Upper lobe of left lung (tissue), 6 donors: ENCODE results near the gene NUP98. TPM values are rescaled to one million over a fixed set of nuclear protein-coding genes. Genes with fewer than 3 reads are reported as not detected.

Experiments
- ATAC-seq, 2 donors: fragments of 200-7000 bp; cut with Tn5 transposase; one replicate each; pipeline ENCODE4 v1.9.1; 2022; ENCODE audit warnings: mild to moderate bottlenecking in 2 of 2, moderate library complexity in 2 of 2; ENCODE audit not compliant: low FRiP score in 2 of 2
- DNase-seq, 2 donors: peaks; one replicate each; pipeline ENCODE4 v3.0.0-alpha.2; 2019 to 2020
- H3K27ac ChIP-seq, 4 donors: fragments of 200-600 bp; sonication (generic); one replicate each; pipeline ENCODE4 v1.5.1; 2016 to 2019
- H3K27me3 ChIP-seq, 4 donors: fragments of 200-600 bp; sonication (generic); one replicate each; pipeline ENCODE4 v1.5.1; 2017 to 2019
- H3K36me3 ChIP-seq, 4 donors: fragments of 200-600 bp; sonication (generic); one replicate each; pipeline ENCODE4 v1.5.1; 2016 to 2019
- H3K4me1 ChIP-seq, 4 donors: fragments of 200-600 bp; sonication (generic); one replicate each; pipeline ENCODE4 v1.5.1; 2018 to 2019
- H3K4me3 ChIP-seq, 4 donors: fragments of 200-600 bp; sonication (generic); one replicate each; pipeline ENCODE4 v1.5.1; 2017 to 2019; ENCODE audit warnings: mild to moderate bottlenecking in 2 of 4, moderate library complexity in 1 of 4
- H3K9me3 ChIP-seq, 4 donors: fragments of 200-600 bp; sonication (generic); one replicate each; pipeline ENCODE4 v1.5.1; 2018 to 2019
- EP300 ChIP-seq, 4 donors: sonication (generic); formaldehyde crosslinking; IDR thresholded peaks; one replicate each; pipeline ENCODE4 v1.5.1; 2017; ENCODE audit warnings: antibody characterized with exemption in 4 of 4, control low read depth in 2 of 4
- POLR2A ChIP-seq, 4 donors: fragments of 450-650 bp; IDR thresholded peaks; one replicate each; pipeline ENCODE4 v1.5.1; 2016 to 2017; ENCODE audit warnings: antibody characterized with exemption in 4 of 4, mild to moderate bottlenecking in 2 of 4
- POLR2AphosphoS5 ChIP-seq, 2 donors: sonication (generic); formaldehyde crosslinking; IDR thresholded peaks; one replicate each; pipeline ENCODE4 v1.5.1; 2017; ENCODE audit warnings: antibody characterized with exemption in 2 of 2
- WGBS, 2 donors: methylation state at CpG; one replicate each; pipeline ENCODE4 v1.1.5; 2017 to 2018; 5-methylcytosine and 5-hydroxymethylcytosine counted together
- total RNA-seq, 6 donors: library from RNA; depleted of rRNA in 4 of 6; stranded (reverse); fragments of >200 nt in 4 of 6; gene quantifications; one replicate each; pipeline versions ENCODE4 v1.1.0 to v1.2.1, GENCODE V29; 2016 to 2021
- TF ChIP-seq, protein P1 (sequence below), 6 experiments: fragments of 450-650 bp in 4 of 6; fragments of 200-600 bp in 2 of 6; sonication (generic) in 2 of 6; IDR thresholded peaks; one replicate each; pipeline ENCODE4 v1.5.1; 2016 to 2019; ENCODE audit warnings: antibody characterized with exemption in 6 of 6
- donor health status: DM: no; HTN: no; CAD: no; lungs with moderate emphysema.
- donor health status: DM: no; HTN: yes; CAD: no; lungs with severe emphysema.

Gene NUP98
- total RNA-seq, 6 donors from 2014 or later = 66.6 to 127 (median 86.1) TPM

GRCh38 chr11:3841426-3842350, 44.3 kb upstream of the NUP98 start:
- H3K9me3 ChIP-seq = no peaks in the 10 kb centered on the region
- H3K4me3 ChIP-seq = peak overlapping the region; percentile 77 to 89 (median 86)
- no peaks in the 10 kb centered on the region for H3K27me3 ChIP-seq
- peak overlapping the region; percentile 96 to 100 (median 98) for H3K27ac ChIP-seq
- H3K36me3 ChIP-seq = no peaks in the 10 kb centered on the region
- peak; percentile 93 to 97 for DNase-seq
- peak; percentile 83 to 87 for ATAC-seq
- 24 to 38% methylated on average over 27 to 39 of the region's 44 CpGs for WGBS, 2 donors
- TF ChIP-seq EP300 (IDR thresholded peaks at IDR 0.05) (no peak), POLR2AphosphoS5 (IDR thresholded peaks at IDR 0.05) (peak; percentile 59 to 60), POLR2A (IDR thresholded peaks at IDR 0.05) (peak in 2 of 4 donors; percentile 40 to 62)
- TF ChIP-seq, protein P1, sequence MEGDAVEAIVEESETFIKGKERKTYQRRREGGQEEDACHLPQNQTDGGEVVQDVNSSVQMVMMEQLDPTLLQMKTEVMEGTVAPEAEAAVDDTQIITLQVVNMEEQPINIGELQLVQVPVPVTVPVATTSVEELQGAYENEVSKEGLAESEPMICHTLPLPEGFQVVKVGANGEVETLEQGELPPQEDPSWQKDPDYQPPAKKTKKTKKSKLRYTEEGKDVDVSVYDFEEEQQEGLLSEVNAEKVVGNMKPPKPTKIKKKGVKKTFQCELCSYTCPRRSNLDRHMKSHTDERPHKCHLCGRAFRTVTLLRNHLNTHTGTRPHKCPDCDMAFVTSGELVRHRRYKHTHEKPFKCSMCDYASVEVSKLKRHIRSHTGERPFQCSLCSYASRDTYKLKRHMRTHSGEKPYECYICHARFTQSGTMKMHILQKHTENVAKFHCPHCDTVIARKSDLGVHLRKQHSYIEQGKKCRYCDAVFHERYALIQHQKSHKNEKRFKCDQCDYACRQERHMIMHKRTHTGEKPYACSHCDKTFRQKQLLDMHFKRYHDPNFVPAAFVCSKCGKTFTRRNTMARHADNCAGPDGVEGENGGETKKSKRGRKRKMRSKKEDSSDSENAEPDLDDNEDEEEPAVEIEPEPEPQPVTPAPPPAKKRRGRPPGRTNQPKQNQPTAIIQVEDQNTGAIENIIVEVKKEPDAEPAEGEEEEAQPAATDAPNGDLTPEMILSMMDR (IDR thresholded peaks at IDR 0.05) = peak; percentile 62 to 87 (median 75)
- peaks cover 30 to 38% (median 33%) of the 10 kb centered on the region in 4 donors for H3K4me1 ChIP-seq

- 0% methylated on average over 2 to 6 of the region's 42 CpGs for WGBS, 2 donors
- ATAC-seq (peak; percentile 93), DNase-seq (peak; percentile 90 to 96)
- peak within 1 kb of the TSS; percentile 96 to 100 (median 98) for H3K27ac ChIP-seq
- TF ChIP-seq POLR2A (IDR thresholded peaks at IDR 0.05) (peak in 2 of 4 donors; percentile 20 to 64), POLR2AphosphoS5 (IDR thresholded peaks at IDR 0.05) (peak; percentile 39 to 76), EP300 (IDR thresholded peaks at IDR 0.05) (no peak)
- TF ChIP-seq, protein P1 (IDR thresholded peaks at IDR 0.05) = no peak
- no peaks in the 10 kb centered on the region for H3K36me3 ChIP-seq
- no peaks in the 10 kb centered on the region for H3K9me3 ChIP-seq
- peak within 1 kb of the TSS; percentile 77 to 89 (median 86) for H3K4me3 ChIP-seq
- H3K4me1 ChIP-seq = peaks cover 37 to 46% (median 40%) of the 10 kb centered on the region in 4 donors
- H3K27me3 ChIP-seq = no peaks in the 10 kb centered on the region
Measured at GRCh38 chr11:3840870-3841425, 43.6 kb upstream of the NUP98 start, which contains the start of gene RHOG. Gene RHOG, minus strand, starts transcription at chr11:3840959. Its CDS starts 12,821 bp downstream, at chr11:3828138.

GRCh38 chr11:3840004-3840869, 42.9 kb upstream of the NUP98 start:
- Histone ChIP-seq H3K4me1 (peaks cover 44 to 53% (median 48%) of the 10 kb centered on the region in 4 donors), H3K9me3 (no peaks in the 10 kb centered on the region), H3K27ac (peak overlapping the region; percentile 96 to 100 (median 98)), H3K36me3 (no peaks in the 10 kb centered on the region), H3K4me3 (peak overlapping the region; percentile 77 to 89 (median 86)), H3K27me3 (no peaks in the 10 kb centered on the region)
- ATAC-seq (peak; percentile 3 to 60), DNase-seq (peak in 1 of 2 donors; percentile 95)
- WGBS, 2 donors = 2 to 4% methylated on average over 14 to 20 of the region's 46 CpGs
- TF ChIP-seq POLR2AphosphoS5 (IDR thresholded peaks at IDR 0.05) = no peak
- TF ChIP-seq, protein P1 (IDR thresholded peaks at IDR 0.05) = no peak
- TF ChIP-seq POLR2A (IDR thresholded peaks at IDR 0.05) = no peak

DNA sequence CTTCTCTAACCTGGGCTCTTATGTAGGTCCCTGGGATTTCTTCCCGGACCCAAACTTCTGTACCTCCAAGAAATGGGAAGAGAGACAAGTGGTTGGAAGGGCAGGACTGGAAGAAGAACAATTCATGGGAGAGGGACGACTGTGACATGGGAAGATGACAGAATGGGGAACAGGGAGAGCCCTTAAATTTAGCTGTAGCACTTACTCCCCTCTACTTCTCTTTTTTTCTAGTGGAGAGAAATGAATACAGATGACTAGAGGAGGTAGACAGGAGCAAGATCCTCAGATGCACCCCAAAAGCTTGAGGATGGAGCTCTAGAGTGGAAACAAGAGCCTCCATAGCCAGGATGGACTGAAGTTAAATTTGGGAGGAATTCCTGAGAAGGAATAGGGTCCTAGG, 41.1 kb upstream of the NUP98 start:
- H3K4me1 ChIP-seq = peaks cover 61 to 68% (median 64%) of the 10 kb centered on the region in 4 donors

More for the DNA sequence above, 41.1 kb upstream of the NUP98 start:
- no peaks in the 10 kb centered on the region for H3K9me3 ChIP-seq
- TF ChIP-seq POLR2A (IDR thresholded peaks at IDR 0.05) (no peak), POLR2AphosphoS5 (IDR thresholded peaks at IDR 0.05) (no peak)
- TF ChIP-seq, protein P1 (IDR thresholded peaks at IDR 0.05) = no peak
- no peak for DNase-seq
- peak overlapping the region; percentile 96 to 100 (median 98) for H3K27ac ChIP-seq
- WGBS, 2 donors = 71 to 75% methylated on average over 2 of the region's 2 CpGs
- H3K36me3 ChIP-seq = no peaks in the 10 kb centered on the region
- no peak for ATAC-seq
- no peaks in the 10 kb centered on the region for H3K27me3 ChIP-seq
- peak overlapping the region in 3 of 4 donors; percentile 85 to 89 (median 87) for H3K4me3 ChIP-seq
